Pancreas (tissue), 10 donors: Measurements from ENCODE around the gene OPN4. TPM values are rescaled to one million over a fixed set of nuclear protein-coding genes. Genes with fewer than 3 reads are reported as not detected.
"Not testable (repeated sequence)": the region's sequence is repeated elsewhere in the genome, so short reads cannot be mapped to it uniquely, and the experiment has no call there.

Experiments used
- ATAC-seq, 4 donors: fragments of 200-7000 bp; cut with Tn5 transposase; one replicate each; pipeline versions ENCODE4 v1.8.0 to v1.9.1; 2020; ENCODE audit warnings: mild to moderate bottlenecking in 4 of 4, moderate library complexity in 4 of 4
- DNase-seq, 6 donors: peaks; one replicate each; pipeline ENCODE4 v3.0.0-alpha.2; 2020
- FAIRE-seq: peaks from 2 replicates; lab custom pipeline; 2012; peaks lifted over from hg19 to GRCh38; lab: Jason Lieb, UNC
- H3K27ac ChIP-seq, 4 donors: fragments of 200-600 bp; sonication (generic); 1 replicate in 3 of 4; 2 replicates in 1 of 4; pipeline versions ENCODE4 v1.5.0 to v1.8.0; 2020
- H3K27me3 ChIP-seq, 4 donors: fragments of 200-600 bp; one replicate each; pipeline ENCODE4 v1.8.0; 2021
- H3K36me3 ChIP-seq, 3 donors: fragments of 200-600 bp; sonication (generic) in 1 of 3; one replicate each; pipeline versions ENCODE4 v1.5.0 to v1.8.0; 2020 to 2021
- H3K4me1 ChIP-seq, 3 donors: fragments of 200-600 bp; one replicate each; pipeline ENCODE4 v1.8.0; 2021
- H3K4me3 ChIP-seq, 4 donors: fragments of 200-600 bp; sonication (generic) in 2 of 4; one replicate each; pipeline versions ENCODE4 v1.5.0 to v1.8.0; 2020 to 2021
- H3K9me3 ChIP-seq, 4 donors: fragments of 200-600 bp; one replicate each; pipeline ENCODE4 v1.8.0; 2021
- WGBS, 2 donors: extraction: QIAGEN DNeasy Blood & Tissue Kit; methylation state at CpG; one replicate each; pipeline ENCODE4 v1.1.7; 2013; 5-methylcytosine and 5-hydroxymethylcytosine counted together
- intact Hi-C, 3 donors: fragments of 100-400 bp; cut with DNase I; formaldehyde crosslinking; loops; one replicate each; pipeline versions ENCODE4 v1.11.1 to v1.14.2; 2022
- polyA plus RNA-seq, 2 donors: library from polyadenylated mRNA; stranded (reverse); fragments of 200-250 nt; gene quantifications; one replicate each; pipeline ENCODE4 v1.2.3, GENCODE V29; 2013
- total RNA-seq, 6 donors: library from RNA; stranded (reverse); fragmentation: NEBNext Ultra II Directional in 4 of 6; extraction: Animal tissue kit (Norgen Biotek cat#: 25700) in 4 of 6; gene quantifications; one replicate each; pipeline versions ENCODE4 v1.2.1 to v1.2.4, GENCODE V29; 2021 to 2023
- TF ChIP-seq, protein P1 (sequence below), 4 donors: fragments of 200-600 bp; sonication (generic) in 3 of 4; IDR thresholded peaks; one replicate each; pipeline versions ENCODE4 v1.5.0 to v1.8.0; 2021; ENCODE audit warnings: antibody characterized with exemption in 4 of 4
- donor health status: healthy with polysubstance abuse.
- donor health status: DM: no; HTN: no; CAD: no; lungs with moderate emphysema.
- donor health status: DM: no; HTN: no; CAD: no.
- donor health status: control.
- donor health status: control.
- donor health status: Bipolar disorder and iron deficiency.
- donor health status: DM: yes; HTN: yes; CAD: no.
- donor health status: DM: no; HTN: no; CAD: no.
- donor health status: DM: no; HTN: no; CAD: no.
- donor health status: DM: yes; HTN: yes; CAD: no.

The OPN4 gene
- total and polyA plus RNA-seq, 8 donors: not detected

DNA sequence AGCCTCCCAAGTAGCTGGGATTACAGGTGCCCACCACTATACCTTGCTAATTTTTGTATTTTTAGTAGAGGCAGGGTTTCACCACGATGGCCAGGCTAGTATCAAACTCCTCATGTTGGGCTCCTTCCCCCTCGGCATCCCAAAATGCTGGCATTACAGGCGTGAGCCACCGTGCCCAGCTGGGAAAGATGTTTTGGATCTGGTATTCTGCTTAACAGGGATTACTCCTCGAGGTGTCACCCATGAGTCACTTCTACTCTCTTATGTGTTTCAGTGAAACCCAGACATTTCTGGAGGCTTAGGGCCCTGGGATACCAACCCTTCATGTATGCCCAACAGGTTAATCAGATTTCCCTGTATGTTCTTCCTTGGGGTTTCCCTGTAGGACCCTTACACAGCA lies 11.8 kb upstream of the OPN4 start:
- intact Hi-C loops: no loop called here
- TF ChIP-seq, protein P1, sequence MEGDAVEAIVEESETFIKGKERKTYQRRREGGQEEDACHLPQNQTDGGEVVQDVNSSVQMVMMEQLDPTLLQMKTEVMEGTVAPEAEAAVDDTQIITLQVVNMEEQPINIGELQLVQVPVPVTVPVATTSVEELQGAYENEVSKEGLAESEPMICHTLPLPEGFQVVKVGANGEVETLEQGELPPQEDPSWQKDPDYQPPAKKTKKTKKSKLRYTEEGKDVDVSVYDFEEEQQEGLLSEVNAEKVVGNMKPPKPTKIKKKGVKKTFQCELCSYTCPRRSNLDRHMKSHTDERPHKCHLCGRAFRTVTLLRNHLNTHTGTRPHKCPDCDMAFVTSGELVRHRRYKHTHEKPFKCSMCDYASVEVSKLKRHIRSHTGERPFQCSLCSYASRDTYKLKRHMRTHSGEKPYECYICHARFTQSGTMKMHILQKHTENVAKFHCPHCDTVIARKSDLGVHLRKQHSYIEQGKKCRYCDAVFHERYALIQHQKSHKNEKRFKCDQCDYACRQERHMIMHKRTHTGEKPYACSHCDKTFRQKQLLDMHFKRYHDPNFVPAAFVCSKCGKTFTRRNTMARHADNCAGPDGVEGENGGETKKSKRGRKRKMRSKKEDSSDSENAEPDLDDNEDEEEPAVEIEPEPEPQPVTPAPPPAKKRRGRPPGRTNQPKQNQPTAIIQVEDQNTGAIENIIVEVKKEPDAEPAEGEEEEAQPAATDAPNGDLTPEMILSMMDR (IDR thresholded peaks at IDR 0.05): no peak
- H3K27ac ChIP-seq: no peak overlapping the region
- no peaks in the 10 kb centered on the region for H3K4me1 ChIP-seq
- H3K36me3 ChIP-seq: no peaks in the 10 kb centered on the region
- no peak overlapping the region for H3K4me3 ChIP-seq
- FAIRE-seq (no peak), DNase-seq (no peak), ATAC-seq (no peak)
- H3K27me3 ChIP-seq: no peaks in the 10 kb centered on the region
- no peaks in the 10 kb centered on the region for H3K9me3 ChIP-seq
- 69 to 70% methylated on average over 5 of the region's 5 CpGs for WGBS, 2 donors

DNA sequence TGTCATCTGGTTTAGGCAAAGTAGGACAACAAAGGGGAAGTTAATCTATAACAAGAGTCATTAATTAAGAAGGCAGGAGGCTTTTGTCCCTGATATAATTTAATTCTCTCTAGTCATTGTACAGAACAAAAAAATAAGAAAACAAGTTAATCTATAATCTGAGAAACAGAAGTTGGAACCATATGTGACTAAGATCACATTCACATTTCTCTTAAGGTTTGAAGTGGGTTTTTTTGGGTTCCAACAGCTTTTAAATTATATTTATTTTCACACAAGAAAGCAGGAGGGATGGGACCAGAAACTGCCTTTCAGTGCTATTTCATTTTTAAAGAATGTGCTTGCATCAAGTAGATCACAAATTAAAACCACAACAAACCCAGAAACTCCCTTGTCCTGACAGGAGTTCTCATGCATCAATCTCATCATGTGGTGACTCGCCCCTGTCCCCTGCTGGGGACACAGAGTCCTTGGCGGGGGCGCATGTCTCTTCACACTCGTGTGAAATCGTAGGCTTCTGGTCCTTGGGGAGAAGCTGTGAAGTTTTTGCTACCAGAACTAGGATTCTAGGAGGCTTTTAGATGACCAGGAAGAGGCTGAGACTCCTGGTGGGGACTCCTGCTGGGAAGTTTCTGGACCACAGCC lies 10.1 kb upstream of the OPN4 start:
- no peaks in the 10 kb centered on the region for H3K27me3 ChIP-seq
- WGBS, 2 donors: 82 to 85% methylated on average over 5 of the region's 5 CpGs
- no peaks in the 10 kb centered on the region for H3K4me1 ChIP-seq
- H3K36me3 ChIP-seq: no peaks in the 10 kb centered on the region
- TF ChIP-seq, protein P1 (IDR thresholded peaks at IDR 0.05): no peak
- FAIRE-seq (no peak), ATAC-seq (no peak), DNase-seq (no peak)
- no peak overlapping the region for H3K27ac ChIP-seq
- intact Hi-C loops: no loop called here
- no peaks in the 10 kb centered on the region for H3K9me3 ChIP-seq
- no peak overlapping the region for H3K4me3 ChIP-seq

DNA sequence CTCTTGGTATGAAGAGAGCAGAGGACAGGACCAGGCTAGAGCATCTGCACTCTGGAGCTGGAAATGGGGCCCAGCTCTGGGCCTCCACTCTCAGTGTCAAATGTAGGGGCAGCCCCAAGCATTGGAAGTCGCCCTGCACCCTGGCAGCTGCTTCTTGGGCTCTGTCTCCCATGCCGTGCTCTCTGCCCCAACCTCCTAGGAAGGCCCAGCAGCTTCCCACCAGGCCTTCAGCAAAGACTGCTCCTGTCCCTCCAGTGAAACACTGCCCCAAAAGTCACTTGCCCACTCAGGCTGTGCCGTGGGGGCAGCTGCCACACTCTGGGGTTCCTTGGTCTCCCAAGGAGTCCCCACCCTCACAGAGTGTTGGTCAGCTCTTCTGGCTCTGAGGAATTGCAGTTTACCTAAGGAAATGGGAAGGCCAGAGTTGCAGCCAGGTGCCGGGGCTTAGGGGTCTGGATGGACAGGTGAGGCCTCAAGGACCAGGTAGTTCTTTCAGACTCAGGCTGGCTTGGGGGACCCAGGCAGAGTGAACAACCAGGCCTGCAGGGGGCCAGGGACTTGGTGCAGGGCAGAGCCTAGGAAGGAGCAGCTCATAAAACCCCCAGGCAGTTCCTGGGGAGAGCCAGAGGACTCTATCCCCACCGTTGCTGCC lies 9.4 kb upstream of the OPN4 start:
- Histone ChIP-seq H3K4me3 (no peak overlapping the region), H3K27ac (no peak overlapping the region), H3K27me3 (no peaks in the 10 kb centered on the region), H3K9me3 (no peaks in the 10 kb centered on the region), H3K36me3 (no peaks in the 10 kb centered on the region), H3K4me1 (no peaks in the 10 kb centered on the region)
- WGBS, 2 donors: 94 to 96% methylated on average over 5 of the region's 5 CpGs
- no peak for FAIRE-seq
- ATAC-seq: no peak
- TF ChIP-seq, protein P1 (IDR thresholded peaks at IDR 0.05): no peak
- intact Hi-C loops: no loop called here
- DNase-seq: no peak

DNA sequence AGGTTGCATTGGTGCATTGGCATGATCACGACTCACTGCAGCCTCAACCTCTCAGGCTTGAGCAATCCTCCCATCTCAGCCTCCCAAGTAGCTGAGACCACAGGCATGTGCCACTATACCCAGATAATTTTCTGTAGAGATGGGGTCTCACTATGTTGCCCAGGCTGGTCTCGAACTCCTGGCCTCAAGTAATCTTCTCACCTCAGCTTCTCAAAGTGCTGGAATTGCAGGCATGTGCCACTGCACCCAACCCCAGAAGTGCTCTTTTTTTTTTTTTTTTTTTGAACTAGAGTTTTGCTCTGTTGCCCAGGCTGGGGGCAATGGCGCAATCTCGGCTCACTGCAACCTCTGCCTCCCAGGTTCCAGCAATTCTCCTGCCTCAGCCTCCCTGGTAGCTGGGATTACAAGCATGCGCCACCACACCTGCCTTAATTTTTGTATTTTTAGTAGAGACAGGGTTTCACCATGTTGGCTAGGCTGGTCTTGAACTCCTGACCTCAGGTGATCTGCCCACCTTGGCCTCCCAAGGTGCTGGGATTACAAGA lies 8.7 kb upstream of the OPN4 start:
- H3K27me3 ChIP-seq, H3K9me3 ChIP-seq, FAIRE-seq, DNase-seq, H3K27ac ChIP-seq, intact Hi-C loops, H3K4me1 ChIP-seq, ATAC-seq, H3K4me3 ChIP-seq, H3K36me3 ChIP-seq: not testable (repeated sequence)
- 97% methylated on average over 5 of the region's 5 CpGs for WGBS, 2 donors

DNA sequence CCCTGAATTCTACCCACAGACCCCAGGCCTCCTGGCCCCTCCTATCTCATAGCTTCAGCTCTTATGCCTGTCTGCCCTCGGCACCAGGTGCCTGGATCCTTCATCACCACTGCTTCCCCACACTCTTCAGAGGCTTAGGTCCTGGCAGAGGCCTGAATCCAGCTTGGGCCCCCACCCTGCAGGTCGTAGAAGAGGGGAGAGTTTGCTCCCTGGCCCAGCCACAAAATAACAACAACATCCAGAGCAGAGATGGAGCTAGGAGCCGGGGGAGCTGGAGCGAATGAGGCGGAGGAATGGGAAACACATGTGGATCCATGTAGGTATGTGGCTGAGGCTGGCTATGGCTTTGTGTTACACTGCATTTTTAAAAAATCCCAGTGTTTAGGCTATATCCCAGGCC lies 7.8 kb upstream of the OPN4 start:
- H3K4me1 ChIP-seq: no peaks in the 10 kb centered on the region
- no peak for DNase-seq
- H3K4me3 ChIP-seq: no peak overlapping the region
- 83 to 89% methylated on average over 5 of the region's 5 CpGs for WGBS, 2 donors
- H3K9me3 ChIP-seq: no peaks in the 10 kb centered on the region
- H3K27ac ChIP-seq: no peak overlapping the region
- no peak for ATAC-seq
- no peaks in the 10 kb centered on the region for H3K27me3 ChIP-seq
- H3K36me3 ChIP-seq: no peaks in the 10 kb centered on the region
- TF ChIP-seq, protein P1 (IDR thresholded peaks at IDR 0.05): no peak
- no peak for FAIRE-seq
- intact Hi-C loops: no loop called here
